ENCODE data around the gene CUL2.
A peak's percentile ranks its signal among the peaks of the same experiment; 100 is the strongest.
"Not testable (repeated sequence)": the region's sequence is repeated elsewhere in the genome, so short reads cannot be mapped to it uniquely, and the experiment has no call there.

CUL2 gene

GRCh38 chr10:35090162-35090954 is at the start of gene CUL2:
CUL2 (minus strand) TSS chr10:35090341; CDS start chr10:35071317, 19,024 bp downstream.
- peak; percentile 95 for DNase-seq

GRCh38 chr10:35136263-35136815 is 46.2 kb upstream of the CUL2 start:
- peak; percentile 13 for DNase-seq

- peak; percentile 46 for DNase-seq
These were observed 45.7 kb upstream of the CUL2 start for GRCh38 chr10:35135861-35136260.

GRCh38 chr10:35133586-35133985 is 43.4 kb upstream of the CUL2 start:
- no peak for DNase-seq

- DNase-seq: no peak
These were observed 42.6 kb upstream of the CUL2 start for GRCh38 chr10:35132727-35133126.

- DNase-seq: peak; percentile 12
These were observed 40.5 kb upstream of the CUL2 start for GRCh38 chr10:35130663-35131062.

- DNase-seq: no peak
These were observed 39.1 kb upstream of the CUL2 start for GRCh38 chr10:35129185-35129674.

- peak; percentile 64 for DNase-seq
These were observed 37.2 kb upstream of the CUL2 start for GRCh38 chr10:35127289-35127891.

GRCh38 chr10:35126530-35127288 is 36.6 kb upstream of the CUL2 start, which contains the start of gene CREM:
CREM (plus strand) TSS chr10:35126846; CDS start chr10:35137836, 10,990 bp downstream.
- peak; percentile 98 for DNase-seq

- no peak for DNase-seq
These were observed 36.0 kb upstream of the CUL2 start for GRCh38 chr10:35126062-35126529.

- DNase-seq: no peak
These were observed 34.4 kb upstream of the CUL2 start for GRCh38 chr10:35124540-35124939.

- no peak for DNase-seq
These were observed 29.2 kb upstream of the CUL2 start for GRCh38 chr10:35119378-35119777.

GRCh38 chr10:35112571-35112970 is 22.4 kb upstream of the CUL2 start:
- no peak for DNase-seq

- DNase-seq: no peak
These were observed 13.7 kb upstream of the CUL2 start for GRCh38 chr10:35103882-35104281.

GRCh38 chr10:35097510-35097909 is 7.4 kb upstream of the CUL2 start:
- no peak for DNase-seq

GRCh38 chr10:35096312-35096711 is 6.2 kb upstream of the CUL2 start:
- DNase-seq: no peak

GRCh38 chr10:35092851-35093250 is 2.7 kb upstream of the CUL2 start:
- no peak for DNase-seq

GRCh38 chr10:35091994-35092790 is 2.1 kb upstream of the CUL2 start:
- no peak for DNase-seq

GRCh38 chr10:35089611-35090161 is 455 bp downstream of the CUL2 start:
- peak; percentile 39 for DNase-seq

GRCh38 chr10:35083242-35083641 is 6.9 kb downstream of the CUL2 start:
- no peak for DNase-seq

- DNase-seq: not testable (repeated sequence)
These were observed 9.9 kb downstream of the CUL2 start for GRCh38 chr10:35080261-35080660.

GRCh38 chr10:35079763-35080162 is 10.4 kb downstream of the CUL2 start:
- DNase-seq: no peak

All from CD4-positive, alpha-beta T cell treated with Interleukin-21 for 1 hour (primary cell).